B cell (primary cell): ENCODE results near the gene GPR173.

Source experiments
- EZH2 ChIP-seq: IDR thresholded peaks from 2 replicates; pipeline ENCODE4 v1.6.1; 2012; ENCODE audit warnings: borderline replicate concordance, low read depth, mild to moderate bottlenecking, moderate library complexity, low read length; ENCODE audit not compliant: insufficient read depth, poor library complexity, severe bottlenecking
- TF ChIP-seq, protein P1 (sequence below): fragments of 200-600 bp; IDR thresholded peaks from one replicate; pipeline ENCODE4 v1.8.0; 2022; ENCODE audit warnings: antibody characterized with exemption, mild to moderate bottlenecking

DNA sequence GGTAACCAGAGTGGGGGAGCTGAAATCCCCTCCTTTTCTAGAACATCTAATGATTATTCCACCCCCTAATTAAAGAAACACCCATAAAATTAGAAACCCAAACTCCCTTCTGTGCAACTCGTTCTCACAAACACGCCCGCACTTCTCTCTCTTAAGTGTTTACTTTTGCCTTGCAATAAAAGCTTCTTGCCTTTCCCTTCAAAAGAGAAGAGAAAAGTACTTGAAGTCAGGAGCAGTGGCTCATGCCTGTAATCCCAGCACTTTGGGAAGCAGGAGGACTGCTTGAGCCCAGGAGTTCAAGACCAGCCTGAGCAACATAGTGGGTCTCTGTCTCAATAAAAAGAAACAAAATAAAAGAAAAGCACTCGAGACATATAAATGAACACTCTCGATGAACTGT lies 3.6 kb upstream of the GPR173 start:
- TF ChIP-seq, protein P1, sequence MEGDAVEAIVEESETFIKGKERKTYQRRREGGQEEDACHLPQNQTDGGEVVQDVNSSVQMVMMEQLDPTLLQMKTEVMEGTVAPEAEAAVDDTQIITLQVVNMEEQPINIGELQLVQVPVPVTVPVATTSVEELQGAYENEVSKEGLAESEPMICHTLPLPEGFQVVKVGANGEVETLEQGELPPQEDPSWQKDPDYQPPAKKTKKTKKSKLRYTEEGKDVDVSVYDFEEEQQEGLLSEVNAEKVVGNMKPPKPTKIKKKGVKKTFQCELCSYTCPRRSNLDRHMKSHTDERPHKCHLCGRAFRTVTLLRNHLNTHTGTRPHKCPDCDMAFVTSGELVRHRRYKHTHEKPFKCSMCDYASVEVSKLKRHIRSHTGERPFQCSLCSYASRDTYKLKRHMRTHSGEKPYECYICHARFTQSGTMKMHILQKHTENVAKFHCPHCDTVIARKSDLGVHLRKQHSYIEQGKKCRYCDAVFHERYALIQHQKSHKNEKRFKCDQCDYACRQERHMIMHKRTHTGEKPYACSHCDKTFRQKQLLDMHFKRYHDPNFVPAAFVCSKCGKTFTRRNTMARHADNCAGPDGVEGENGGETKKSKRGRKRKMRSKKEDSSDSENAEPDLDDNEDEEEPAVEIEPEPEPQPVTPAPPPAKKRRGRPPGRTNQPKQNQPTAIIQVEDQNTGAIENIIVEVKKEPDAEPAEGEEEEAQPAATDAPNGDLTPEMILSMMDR, result no peak
- TF ChIP-seq EZH2, result no peak
